Measurements from ENCODE around the gene IL21R. TPM values are rescaled to one million over a fixed set of nuclear protein-coding genes. Genes with fewer than 3 reads are reported as not detected.

The IL21R gene
- total RNA-seq, 1 donor from 2014 or later = 0.40 TPM

GRCh38 chr16:27428026-27428785 is 26.2 kb downstream of the IL21R start:
- Mint-ChIP-seq H3K27me3 (ENCODE audit: unreplicated experiment) (peaks cover 8% of the 10 kb centered on the region), H3K36me3 (ENCODE audit: unreplicated experiment) (no peaks in the 10 kb centered on the region), H3K9me3 (ENCODE audit: unreplicated experiment) (no peaks in the 10 kb centered on the region), H3K4me1 (ENCODE audit: unreplicated experiment) (peaks cover 3% of the 10 kb centered on the region), H3K4me3 (ENCODE audit: unreplicated experiment) (no peak overlapping the region), H3K27ac (ENCODE audit: unreplicated experiment) (no peak overlapping the region)
- TF ChIP-seq, protein P1, sequence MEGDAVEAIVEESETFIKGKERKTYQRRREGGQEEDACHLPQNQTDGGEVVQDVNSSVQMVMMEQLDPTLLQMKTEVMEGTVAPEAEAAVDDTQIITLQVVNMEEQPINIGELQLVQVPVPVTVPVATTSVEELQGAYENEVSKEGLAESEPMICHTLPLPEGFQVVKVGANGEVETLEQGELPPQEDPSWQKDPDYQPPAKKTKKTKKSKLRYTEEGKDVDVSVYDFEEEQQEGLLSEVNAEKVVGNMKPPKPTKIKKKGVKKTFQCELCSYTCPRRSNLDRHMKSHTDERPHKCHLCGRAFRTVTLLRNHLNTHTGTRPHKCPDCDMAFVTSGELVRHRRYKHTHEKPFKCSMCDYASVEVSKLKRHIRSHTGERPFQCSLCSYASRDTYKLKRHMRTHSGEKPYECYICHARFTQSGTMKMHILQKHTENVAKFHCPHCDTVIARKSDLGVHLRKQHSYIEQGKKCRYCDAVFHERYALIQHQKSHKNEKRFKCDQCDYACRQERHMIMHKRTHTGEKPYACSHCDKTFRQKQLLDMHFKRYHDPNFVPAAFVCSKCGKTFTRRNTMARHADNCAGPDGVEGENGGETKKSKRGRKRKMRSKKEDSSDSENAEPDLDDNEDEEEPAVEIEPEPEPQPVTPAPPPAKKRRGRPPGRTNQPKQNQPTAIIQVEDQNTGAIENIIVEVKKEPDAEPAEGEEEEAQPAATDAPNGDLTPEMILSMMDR (IDR thresholded peaks at IDR 0.05) = peak; percentile 8
- peak; percentile 69 for DNase-seq (ENCODE audit: extremely low spot score, unreplicated experiment)

GRCh38 chr16:27429330-27429871 is 27.4 kb downstream of the IL21R start:
- Mint-ChIP-seq H3K4me1 (ENCODE audit: unreplicated experiment) (peaks cover 3% of the 10 kb centered on the region), H3K9me3 (ENCODE audit: unreplicated experiment) (no peaks in the 10 kb centered on the region)
- TF ChIP-seq, protein P1 (IDR thresholded peaks at IDR 0.05) = no peak

DNA sequence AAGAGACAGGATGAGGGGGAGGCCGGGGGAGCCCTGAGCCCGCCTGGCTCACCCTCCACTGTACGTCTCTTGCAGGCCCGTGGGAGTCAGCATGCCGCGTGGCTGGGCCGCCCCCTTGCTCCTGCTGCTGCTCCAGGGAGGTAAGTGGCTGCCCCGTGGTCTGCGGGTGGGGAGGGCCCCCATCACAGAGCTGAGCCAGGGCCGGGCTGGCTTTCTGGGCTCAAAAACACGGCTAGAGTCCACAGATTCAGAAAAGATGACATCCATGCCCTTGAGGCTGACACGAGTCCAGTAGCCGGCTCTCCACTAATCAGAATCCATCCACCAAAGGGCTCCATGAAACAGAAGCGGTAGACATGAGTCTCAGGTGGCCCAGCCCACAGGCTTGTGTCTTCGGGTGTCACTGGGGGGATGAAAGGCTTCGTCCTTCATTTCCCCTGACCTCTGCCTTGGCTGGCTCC is 28.0 kb downstream of the IL21R start:
- TF ChIP-seq, protein P1 (IDR thresholded peaks at IDR 0.05) = no peak
- H3K36me3 Mint-ChIP-seq (ENCODE audit: unreplicated experiment) = no peaks in the 10 kb centered on the region
- peaks cover 3% of the 10 kb centered on the region for H3K4me1 Mint-ChIP-seq (ENCODE audit: unreplicated experiment)
- peaks cover 8% of the 10 kb centered on the region for H3K27me3 Mint-ChIP-seq (ENCODE audit: unreplicated experiment)
- H3K9me3 Mint-ChIP-seq (ENCODE audit: unreplicated experiment) = no peaks in the 10 kb centered on the region
- H3K27ac Mint-ChIP-seq (ENCODE audit: unreplicated experiment) = no peak overlapping the region
- no peak overlapping the region for H3K4me3 Mint-ChIP-seq (ENCODE audit: unreplicated experiment)
- DNase-seq (ENCODE audit: extremely low spot score, unreplicated experiment) = peak; percentile 78

More at GRCh38 chr16:27429330-27429871, 27.4 kb downstream of the IL21R start:
- Mint-ChIP-seq H3K36me3 (ENCODE audit: unreplicated experiment) (no peaks in the 10 kb centered on the region), H3K4me3 (ENCODE audit: unreplicated experiment) (no peak overlapping the region), H3K27ac (ENCODE audit: unreplicated experiment) (no peak overlapping the region), H3K27me3 (ENCODE audit: unreplicated experiment) (peaks cover 8% of the 10 kb centered on the region)
- peak; percentile 60 for DNase-seq (ENCODE audit: extremely low spot score, unreplicated experiment)

GRCh38 chr16:27430512-27430911 is 28.5 kb downstream of the IL21R start:
- Mint-ChIP-seq H3K27ac (ENCODE audit: unreplicated experiment) (no peak overlapping the region), H3K4me3 (ENCODE audit: unreplicated experiment) (no peak overlapping the region), H3K9me3 (ENCODE audit: unreplicated experiment) (no peaks in the 10 kb centered on the region), H3K36me3 (ENCODE audit: unreplicated experiment) (no peaks in the 10 kb centered on the region), H3K4me1 (ENCODE audit: unreplicated experiment) (peaks cover 3% of the 10 kb centered on the region), H3K27me3 (ENCODE audit: unreplicated experiment) (peaks cover 8% of the 10 kb centered on the region)
- TF ChIP-seq, protein P1 (IDR thresholded peaks at IDR 0.05) = no peak
- peak; percentile 63 for DNase-seq (ENCODE audit: extremely low spot score, unreplicated experiment)

- no peak overlapping the region for H3K27ac Mint-ChIP-seq (ENCODE audit: unreplicated experiment)
- no peak overlapping the region for H3K4me3 Mint-ChIP-seq (ENCODE audit: unreplicated experiment)
- TF ChIP-seq, protein P1 (IDR thresholded peaks at IDR 0.05) = no peak
- peaks cover 3% of the 10 kb centered on the region for H3K4me1 Mint-ChIP-seq (ENCODE audit: unreplicated experiment)
- H3K9me3 Mint-ChIP-seq (ENCODE audit: unreplicated experiment) = no peaks in the 10 kb centered on the region
- DNase-seq (ENCODE audit: extremely low spot score, unreplicated experiment) = peak; percentile 80
- peaks cover 8% of the 10 kb centered on the region for H3K27me3 Mint-ChIP-seq (ENCODE audit: unreplicated experiment)
- no peaks in the 10 kb centered on the region for H3K36me3 Mint-ChIP-seq (ENCODE audit: unreplicated experiment)
These were observed 29.0 kb downstream of the IL21R start for GRCh38 chr16:27430923-27431484.
